ENCODE results near the gene PECR.
A peak's percentile ranks its signal among the peaks of the same experiment; 100 is the strongest.
"Not testable (repeated sequence)": the region's sequence is repeated elsewhere in the genome, so short reads cannot be mapped to it uniquely, and the experiment has no call there.

The PECR gene

GRCh38 chr2:216014986-216015385 lies 66.6 kb downstream of the PECR start:
- H3K36me3 ChIP-seq: peaks cover 4% of the 10 kb centered on the region; the same call in 1 of the 2 replicates
- TF ChIP-seq, protein P1, sequence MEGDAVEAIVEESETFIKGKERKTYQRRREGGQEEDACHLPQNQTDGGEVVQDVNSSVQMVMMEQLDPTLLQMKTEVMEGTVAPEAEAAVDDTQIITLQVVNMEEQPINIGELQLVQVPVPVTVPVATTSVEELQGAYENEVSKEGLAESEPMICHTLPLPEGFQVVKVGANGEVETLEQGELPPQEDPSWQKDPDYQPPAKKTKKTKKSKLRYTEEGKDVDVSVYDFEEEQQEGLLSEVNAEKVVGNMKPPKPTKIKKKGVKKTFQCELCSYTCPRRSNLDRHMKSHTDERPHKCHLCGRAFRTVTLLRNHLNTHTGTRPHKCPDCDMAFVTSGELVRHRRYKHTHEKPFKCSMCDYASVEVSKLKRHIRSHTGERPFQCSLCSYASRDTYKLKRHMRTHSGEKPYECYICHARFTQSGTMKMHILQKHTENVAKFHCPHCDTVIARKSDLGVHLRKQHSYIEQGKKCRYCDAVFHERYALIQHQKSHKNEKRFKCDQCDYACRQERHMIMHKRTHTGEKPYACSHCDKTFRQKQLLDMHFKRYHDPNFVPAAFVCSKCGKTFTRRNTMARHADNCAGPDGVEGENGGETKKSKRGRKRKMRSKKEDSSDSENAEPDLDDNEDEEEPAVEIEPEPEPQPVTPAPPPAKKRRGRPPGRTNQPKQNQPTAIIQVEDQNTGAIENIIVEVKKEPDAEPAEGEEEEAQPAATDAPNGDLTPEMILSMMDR (IDR thresholded peaks at IDR 0.05; ENCODE audit: low read depth, low read length): no peak
- no peak for DNase-seq
- H3K27me3 ChIP-seq (ENCODE audit: insufficient read depth, low read depth, severe bottlenecking): no peaks in the 10 kb centered on the region
- H3K4me3 ChIP-seq (ENCODE audit: low read depth, low read length): no peak overlapping the region
- peak overlapping the region; percentile 79 for H3K27ac ChIP-seq
- no peaks in the 10 kb centered on the region for H3K9me3 ChIP-seq (ENCODE audit: severe bottlenecking)

DNA sequence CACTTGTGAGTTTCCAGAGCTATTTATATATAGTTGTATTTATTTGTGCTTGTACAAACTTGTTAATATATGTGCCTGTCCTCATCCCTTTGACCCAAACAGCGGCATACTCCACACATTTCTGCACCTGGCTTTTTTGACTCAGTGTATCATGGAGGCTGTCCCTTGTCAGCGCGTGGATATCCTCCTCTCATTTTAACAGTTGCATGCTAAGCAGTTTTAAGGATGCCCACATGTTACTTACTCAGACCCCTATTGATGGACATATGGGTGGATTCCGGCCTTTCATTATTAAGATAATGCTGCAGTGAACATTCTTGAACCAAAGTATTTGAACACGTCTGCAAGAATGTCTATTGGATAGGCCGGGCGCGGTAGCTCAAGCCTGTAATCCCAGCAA lies 67.6 kb downstream of the PECR start:
- peaks cover 6% of the 10 kb centered on the region; the same call in 1 of the 2 replicates for H3K36me3 ChIP-seq
- peak overlapping the region; percentile 84 for H3K27ac ChIP-seq
- no peak for DNase-seq
- no peak overlapping the region for H3K4me3 ChIP-seq (ENCODE audit: low read depth, low read length)
- TF ChIP-seq, protein P1 (IDR thresholded peaks at IDR 0.05; ENCODE audit: low read depth, low read length): no peak
- H3K27me3 ChIP-seq (ENCODE audit: insufficient read depth, low read depth, severe bottlenecking): no peaks in the 10 kb centered on the region
- no peaks in the 10 kb centered on the region for H3K9me3 ChIP-seq (ENCODE audit: severe bottlenecking)

DNA sequence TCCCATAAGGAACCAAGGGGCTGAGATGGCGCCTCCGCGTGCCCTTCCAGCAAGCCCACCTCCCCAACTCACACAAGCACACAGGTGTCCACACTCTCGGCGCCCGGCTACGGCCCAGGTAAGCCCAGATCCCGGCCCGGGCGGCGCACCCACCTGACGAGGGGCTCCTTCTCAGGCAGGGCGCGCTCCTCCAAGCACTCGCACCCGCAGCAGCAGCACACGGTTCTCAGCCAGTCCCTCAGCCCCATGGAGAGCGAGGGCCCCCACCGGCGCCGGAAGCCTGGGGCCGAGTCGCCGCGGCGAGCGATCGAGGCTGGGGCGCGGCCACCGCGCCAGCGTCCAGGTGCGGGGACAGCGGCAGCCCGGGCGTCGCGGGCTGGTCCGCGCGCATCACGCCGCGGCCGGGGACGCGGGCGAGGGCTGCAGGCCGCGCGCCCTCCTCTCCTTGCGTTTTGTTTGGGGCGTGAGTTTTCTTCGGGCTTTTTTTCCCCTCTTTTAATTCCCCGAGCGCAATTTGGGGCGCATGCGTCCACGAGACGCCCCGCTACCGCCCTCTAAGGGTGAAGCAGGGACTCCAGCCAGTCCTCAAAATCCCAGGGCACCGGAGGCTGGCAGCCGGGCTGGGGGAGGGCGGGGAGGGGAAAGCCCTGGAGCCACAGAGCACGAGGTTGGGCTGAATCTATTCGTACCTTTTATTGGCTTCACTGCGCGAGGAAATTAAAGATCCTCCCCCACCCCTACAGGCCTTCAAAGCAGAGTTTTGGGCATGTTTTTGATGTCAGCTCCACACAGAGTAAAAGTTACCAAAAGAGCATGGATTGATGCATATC lies 68.3 kb downstream of the PECR start, which contains the start of gene MREG:
Gene MREG (minus strand): TSS at position 472 of the 830 bp plus-strand sequence. CDS start 224 bp downstream, at position 248.
- DNase-seq: peak; percentile 91
- Histone ChIP-seq H3K27me3 (ENCODE audit: insufficient read depth, low read depth, severe bottlenecking) (no peaks in the 10 kb centered on the region), H3K36me3 (peaks cover 6% of the 10 kb centered on the region; the same call in 1 of the 2 replicates), H3K27ac (peak within 1 kb of the TSS; percentile 84), H3K9me3 (ENCODE audit: severe bottlenecking) (no peaks in the 10 kb centered on the region), H3K4me3 (ENCODE audit: low read depth, low read length) (peak within 1 kb of the TSS; percentile 85)
- TF ChIP-seq, protein P1 (IDR thresholded peaks at IDR 0.05; ENCODE audit: low read depth, low read length): peak; percentile 69

DNA sequence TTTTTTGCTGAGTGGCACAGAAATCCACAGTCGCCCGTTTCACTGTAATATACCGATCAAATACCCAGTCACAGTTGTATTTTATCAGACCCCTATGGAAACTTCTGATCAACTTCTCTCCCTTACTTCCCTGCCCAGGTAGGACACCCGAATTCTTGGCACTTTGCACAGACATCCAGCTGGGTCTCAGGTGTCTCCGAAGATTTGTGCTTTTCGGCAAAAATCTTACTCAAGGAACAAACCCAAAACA lies 68.9 kb downstream of the PECR start:
- H3K27ac ChIP-seq: peak overlapping the region; percentile 84
- no peak for DNase-seq

DNA sequence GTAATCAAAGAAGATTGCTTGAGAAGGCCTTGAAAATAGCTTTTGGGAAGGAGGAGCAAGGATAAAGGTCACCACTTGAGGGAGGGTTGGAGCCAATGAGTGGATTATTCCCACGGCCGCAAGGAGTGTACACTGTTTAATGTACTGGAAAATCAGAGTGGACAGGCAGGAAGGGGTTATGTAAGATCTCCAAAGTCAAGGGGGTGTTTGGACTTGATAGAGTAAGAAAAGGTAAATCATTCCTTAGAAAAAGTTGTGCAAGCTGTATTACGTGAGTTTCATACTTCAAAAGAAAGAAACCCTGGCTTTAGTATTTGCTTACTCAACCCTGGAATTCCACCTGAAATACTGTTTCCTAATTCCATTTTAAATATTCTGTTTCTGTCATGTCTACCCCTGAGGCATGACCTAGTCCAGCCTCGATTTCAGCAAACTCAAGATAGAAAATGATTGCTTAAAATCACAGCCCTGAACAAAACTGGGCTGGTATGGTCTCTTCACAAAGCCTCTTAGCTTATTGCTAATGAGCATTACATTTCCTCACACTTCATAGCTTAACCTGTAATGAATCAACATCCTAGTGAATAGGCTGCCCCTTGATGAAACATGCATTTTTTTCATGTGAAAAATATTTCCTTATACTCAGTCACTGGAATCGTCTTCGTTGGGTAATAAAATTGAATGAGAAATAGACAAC lies 69.3 kb downstream of the PECR start:
- no peaks in the 10 kb centered on the region for H3K27me3 ChIP-seq (ENCODE audit: insufficient read depth, low read depth, severe bottlenecking)
- H3K4me3 ChIP-seq (ENCODE audit: low read depth, low read length): peak overlapping the region; percentile 85
- TF ChIP-seq, protein P1 (IDR thresholded peaks at IDR 0.05; ENCODE audit: low read depth, low read length): 0 out of 2 replicates have a peak, but pooled peaks have one; percentile 30
- H3K9me3 ChIP-seq (ENCODE audit: severe bottlenecking): no peaks in the 10 kb centered on the region
- H3K36me3 ChIP-seq: peaks cover 6% of the 10 kb centered on the region; the same call in 1 of the 2 replicates
- peak; percentile 49 for DNase-seq
- H3K27ac ChIP-seq: peak overlapping the region; percentile 84; the same call in 1 of the 2 replicates

More for the DNA sequence above, 68.9 kb downstream of the PECR start:
- no peaks in the 10 kb centered on the region for H3K27me3 ChIP-seq (ENCODE audit: insufficient read depth, low read depth, severe bottlenecking)
- TF ChIP-seq, protein P1 (IDR thresholded peaks at IDR 0.05; ENCODE audit: low read depth, low read length): no peak
- H3K9me3 ChIP-seq (ENCODE audit: severe bottlenecking): no peaks in the 10 kb centered on the region
- H3K36me3 ChIP-seq: peaks cover 6% of the 10 kb centered on the region; the same call in 1 of the 2 replicates
- H3K4me3 ChIP-seq (ENCODE audit: low read depth, low read length): peak overlapping the region; percentile 85

DNA sequence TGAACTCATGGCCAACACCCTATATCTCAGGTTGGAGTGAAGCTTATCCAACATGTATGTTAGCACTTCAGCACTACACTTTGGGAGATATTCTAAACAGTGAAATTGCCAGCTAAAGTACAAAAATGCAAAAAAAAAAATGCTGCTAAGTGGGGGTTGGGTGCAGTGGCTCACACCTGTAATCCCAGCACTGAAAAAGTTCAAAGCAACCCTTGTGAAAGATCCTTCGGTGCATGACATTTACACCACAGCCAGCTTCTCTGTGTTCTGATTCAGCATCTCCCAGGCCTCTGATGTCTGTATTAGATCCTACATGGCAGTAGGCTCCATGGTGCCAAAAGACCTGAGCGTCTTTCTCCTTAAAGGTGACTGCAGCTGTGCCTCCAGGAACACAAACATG lies 72.4 kb downstream of the PECR start:
- not testable (repeated sequence) for H3K36me3 ChIP-seq; H3K9me3 ChIP-seq (ENCODE audit: severe bottlenecking); H3K4me3 ChIP-seq (ENCODE audit: low read depth, low read length); H3K27me3 ChIP-seq (ENCODE audit: insufficient read depth, low read depth, severe bottlenecking); DNase-seq; H3K27ac ChIP-seq

Data from WERI-Rb-1 (cell line).